Adrenal gland (tissue), 12 donors: ENCODE data around the gene NFIC. TPM values are rescaled to one million over a fixed set of nuclear protein-coding genes. Genes with fewer than 3 reads are reported as not detected.
"Not testable (repeated sequence)": the region's sequence is repeated elsewhere in the genome, so short reads cannot be mapped to it uniquely, and the experiment has no call there.

Source experiments
- DNase-seq, 7 donors: peaks; one replicate each; pipeline ENCODE4 v3.0.0-alpha.2; 2019 to 2020
- H3K27ac ChIP-seq, 5 donors: fragments of 200-600 bp; sonication (generic) in 4 of 5; 1 replicate in 3 of 5; 2 replicates in 2 of 5; pipeline versions ENCODE4 v1.5.1 to v1.8.0; 2016 to 2020; ENCODE audit warnings: mild to moderate bottlenecking in 1 of 5
- H3K27me3 ChIP-seq: fragments of 200-600 bp; 2 replicates; pipeline ENCODE4 v1.8.0; 2021
- H3K36me3 ChIP-seq, 2 donors: fragments of 200-600 bp; replicated peaks in 1 of 2; 1 replicate in 1 of 2; 2 replicates in 1 of 2; pipeline versions ENCODE4 v1.5.1 to v1.8.0; 2018 to 2022
- H3K4me1 ChIP-seq, 2 donors: fragments of 200-600 bp; replicated peaks in 1 of 2; 1 replicate in 1 of 2; 2 replicates in 1 of 2; pipeline versions ENCODE4 v1.5.1 to v1.8.0; 2018 to 2021
- H3K4me3 ChIP-seq, 4 donors: fragments of 200-600 bp; sonication (generic) in 3 of 4; one replicate each; pipeline ENCODE4 v1.5.1; 2016 to 2018
- H3K9me3 ChIP-seq, 3 donors: fragments of 200-600 bp; sonication (generic) in 1 of 3; replicated peaks in 1 of 3; 1 replicate in 2 of 3; 2 replicates in 1 of 3; pipeline versions ENCODE4 v1.5.1 to v1.8.0; 2016 to 2021
- POLR2A ChIP-seq, 2 donors: fragments of 450-650 bp; IDR thresholded peaks; one replicate each; pipeline ENCODE4 v1.6.1; 2017; ENCODE audit warnings: antibody characterized with exemption in 2 of 2, mild to moderate bottlenecking in 2 of 2, moderate library complexity in 1 of 2
- WGBS, 4 donors: extraction: QIAGEN DNeasy Blood & Tissue Kit in 2 of 4; methylation state at CpG; one replicate each; pipeline versions ENCODE4 v1.1.5 to v1.1.7; 2013 to 2017; 5-methylcytosine and 5-hydroxymethylcytosine counted together
- intact Hi-C, 2 donors: fragments of 100-400 bp; cut with DNase I; formaldehyde crosslinking; loops; one replicate each; pipeline versions ENCODE4 v1.14.1 to v1.15.0; 2022 to 2023
- polyA plus RNA-seq, 3 donors: library from polyadenylated mRNA; stranded (reverse); fragments of 200-250 nt in 2 of 3; fragments of 350-450 nt in 1 of 3; fragmentation: Illumina TruSeq in 1 of 3; extraction: RNeasy Lipid Tissue Mini Kit (QIAGEN cat#74804) in 1 of 3; gene quantifications; one replicate each; pipeline ENCODE4 v1.2.3, GENCODE V29; 2013 to 2014
- total RNA-seq, 9 donors: library from RNA; depleted of rRNA in 4 of 9; stranded (reverse); fragments of >200 nt in 4 of 9; fragments of 120-200 nt in 1 of 9; fragmentation: NEBNext Ultra II Directional in 1 of 9; extraction: Animal tissue kit (Norgen Biotek cat#: 25700) in 1 of 9; gene quantifications; one replicate each; pipeline versions ENCODE4 v1.1.0 to v1.2.4, GENCODE V29; 2013 to 2023
- TF ChIP-seq, protein P1 (sequence below), 6 experiments: fragments of 450-650 bp in 4 of 6; fragments of 200-600 bp in 2 of 6; sonication (generic) in 1 of 6; IDR thresholded peaks; 1 replicate in 5 of 6; 2 replicates in 1 of 6; pipeline versions ENCODE4 v1.5.1 to v1.8.0; 2016 to 2021; ENCODE audit warnings: antibody characterized with exemption in 6 of 6, mild to moderate bottlenecking in 2 of 6, moderate library complexity in 1 of 6
- donor health status: healthy with polysubstance abuse.
- donor health status: Bipolar disorder and iron deficiency.
- donor health status: DM: yes; HTN: yes; CAD: no.
- donor health status: DM: no; HTN: no; CAD: no.
- donor health status: DM: no; HTN: no; CAD: no.
- donor health status: DM: yes; HTN: yes; CAD: no.

Gene NFIC
- total and polyA plus RNA-seq, 12 donors = 3.5 to 329 (median 171) TPM

DNA sequence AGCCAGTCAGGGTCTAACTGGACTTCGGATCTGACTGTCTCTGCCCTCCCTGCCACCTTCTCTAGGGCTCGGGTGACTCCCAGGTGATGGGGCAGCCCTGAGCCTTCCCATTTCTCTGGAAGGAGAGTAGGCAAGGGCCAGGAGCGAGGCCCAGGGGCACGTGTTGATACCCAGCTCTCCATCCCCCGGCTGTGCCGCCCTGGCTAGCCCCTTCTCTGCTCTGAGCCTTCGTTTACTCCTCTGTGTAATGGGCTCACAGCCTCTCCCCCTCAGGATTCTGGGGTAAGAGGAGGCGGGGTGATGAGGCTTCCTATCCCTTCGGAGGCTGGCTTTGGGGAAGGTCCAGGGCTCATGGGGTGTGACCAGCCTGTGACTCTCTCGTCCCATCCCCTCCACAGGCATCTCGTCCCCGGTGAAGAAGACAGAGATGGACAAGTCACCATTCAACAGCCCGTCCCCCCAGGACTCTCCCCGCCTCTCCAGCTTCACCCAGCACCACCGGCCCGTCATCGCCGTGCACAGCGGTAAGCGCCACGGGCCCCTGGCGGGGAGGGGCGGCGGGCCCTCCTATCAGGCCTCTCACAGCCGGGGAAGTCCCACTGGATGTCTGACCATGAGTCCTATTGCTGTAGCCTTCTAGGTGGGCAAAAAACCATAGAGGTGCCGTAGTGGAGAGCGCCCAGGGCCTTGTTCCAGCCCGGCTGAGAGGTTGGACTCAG is 82.4 kb downstream of the NFIC start:
- H3K4me3 ChIP-seq = no peak overlapping the region
- 86 to 93% (median 92%) methylated on average over 13 to 28 of the region's 28 CpGs for WGBS, 4 donors
- intact Hi-C loops = no loop called here
- no peaks in the 10 kb centered on the region for H3K9me3 ChIP-seq
- no peaks in the 10 kb centered on the region for H3K27me3 ChIP-seq
- peak overlapping the region in 3 of 5 donors; percentile 7 to 96 (median 25) for H3K27ac ChIP-seq
- DNase-seq = peak in 1 of 7 donors; percentile 26
- H3K36me3 ChIP-seq = peaks cover 0 to 89% of the 10 kb centered on the region in 2 donors
- peaks cover 10 to 27% of the 10 kb centered on the region in 2 donors for H3K4me1 ChIP-seq
- no peak for TF ChIP-seq POLR2A (IDR thresholded peaks at IDR 0.05)
- TF ChIP-seq, protein P1, sequence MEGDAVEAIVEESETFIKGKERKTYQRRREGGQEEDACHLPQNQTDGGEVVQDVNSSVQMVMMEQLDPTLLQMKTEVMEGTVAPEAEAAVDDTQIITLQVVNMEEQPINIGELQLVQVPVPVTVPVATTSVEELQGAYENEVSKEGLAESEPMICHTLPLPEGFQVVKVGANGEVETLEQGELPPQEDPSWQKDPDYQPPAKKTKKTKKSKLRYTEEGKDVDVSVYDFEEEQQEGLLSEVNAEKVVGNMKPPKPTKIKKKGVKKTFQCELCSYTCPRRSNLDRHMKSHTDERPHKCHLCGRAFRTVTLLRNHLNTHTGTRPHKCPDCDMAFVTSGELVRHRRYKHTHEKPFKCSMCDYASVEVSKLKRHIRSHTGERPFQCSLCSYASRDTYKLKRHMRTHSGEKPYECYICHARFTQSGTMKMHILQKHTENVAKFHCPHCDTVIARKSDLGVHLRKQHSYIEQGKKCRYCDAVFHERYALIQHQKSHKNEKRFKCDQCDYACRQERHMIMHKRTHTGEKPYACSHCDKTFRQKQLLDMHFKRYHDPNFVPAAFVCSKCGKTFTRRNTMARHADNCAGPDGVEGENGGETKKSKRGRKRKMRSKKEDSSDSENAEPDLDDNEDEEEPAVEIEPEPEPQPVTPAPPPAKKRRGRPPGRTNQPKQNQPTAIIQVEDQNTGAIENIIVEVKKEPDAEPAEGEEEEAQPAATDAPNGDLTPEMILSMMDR (IDR thresholded peaks at IDR 0.05) = no peak

DNA sequence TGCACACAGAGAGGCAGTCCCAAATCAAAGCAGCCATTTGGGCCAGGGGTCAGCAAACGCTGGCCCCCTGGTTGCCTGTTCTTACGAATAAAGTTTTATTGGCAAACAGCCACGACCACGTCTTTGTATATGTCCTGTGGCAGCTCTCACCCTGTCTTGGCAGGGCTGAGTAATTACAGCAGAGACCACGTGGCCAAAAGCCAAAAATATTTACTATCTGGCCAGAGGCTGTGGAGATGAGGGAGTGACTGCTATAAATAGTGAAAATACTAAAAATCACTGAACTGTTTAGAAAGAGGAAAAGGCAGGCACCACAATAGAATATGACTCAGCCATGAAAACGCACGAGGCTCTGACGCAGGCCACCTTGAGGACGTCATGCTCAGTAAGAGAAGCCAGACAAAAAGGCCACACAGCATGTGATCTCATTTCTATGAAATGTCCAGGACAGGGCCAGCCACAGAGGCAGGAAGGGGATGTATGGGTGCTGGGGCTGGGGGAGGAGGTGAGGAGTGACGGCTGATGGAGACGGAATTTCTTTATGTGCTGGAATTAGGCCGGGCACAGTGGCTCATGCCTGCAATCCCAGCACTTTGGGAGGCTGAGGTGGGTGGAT is 84.5 kb downstream of the NFIC start:
- no peaks in the 10 kb centered on the region for H3K27me3 ChIP-seq
- peaks cover 0 to 95% of the 10 kb centered on the region in 2 donors for H3K36me3 ChIP-seq
- intact Hi-C loops = no loop called here
- peaks cover 7 to 9% of the 10 kb centered on the region in 2 donors for H3K4me1 ChIP-seq
- H3K9me3 ChIP-seq = no peaks in the 10 kb centered on the region
- H3K4me3 ChIP-seq = no peak overlapping the region
- peak overlapping the region; percentile 85 to 98 (median 94) for H3K27ac ChIP-seq
- 8 to 24% (median 14%) methylated on average over 11 to 12 of the region's 12 CpGs for WGBS, 4 donors
- DNase-seq = peak; percentile 86 to 96 (median 94)
- TF ChIP-seq, protein P1 (IDR thresholded peaks at IDR 0.05) = no peak
- peak in 1 of 2 donors; percentile 61 for TF ChIP-seq POLR2A (IDR thresholded peaks at IDR 0.05)

DNA sequence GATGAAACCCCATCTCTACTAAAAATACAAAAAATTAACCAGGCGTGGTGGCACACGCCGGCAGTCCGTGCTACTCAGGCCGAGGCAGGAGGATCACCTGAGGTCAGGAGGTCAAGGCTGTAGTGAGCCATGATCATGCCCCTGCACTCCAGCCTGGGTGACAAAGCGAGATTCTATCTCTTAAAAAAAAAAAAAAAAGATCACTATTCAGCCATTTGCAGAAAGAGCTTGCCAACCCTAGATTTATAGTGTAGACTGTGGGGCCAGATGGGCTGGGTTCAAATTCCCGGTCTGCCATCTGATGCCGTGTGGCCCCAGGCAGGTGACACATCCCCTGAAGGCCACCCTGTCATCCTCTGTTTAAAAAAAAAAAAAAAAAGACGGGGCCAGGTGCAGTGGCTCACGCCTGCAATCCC is 85.1 kb downstream of the NFIC start:
- no peak for TF ChIP-seq POLR2A (IDR thresholded peaks at IDR 0.05)
- TF ChIP-seq, protein P1 (IDR thresholded peaks at IDR 0.05) = no peak
- 35 to 56% (median 45%) methylated on average over 10 of the region's 10 CpGs for WGBS, 4 donors
- intact Hi-C loops = no loop called here

DNA sequence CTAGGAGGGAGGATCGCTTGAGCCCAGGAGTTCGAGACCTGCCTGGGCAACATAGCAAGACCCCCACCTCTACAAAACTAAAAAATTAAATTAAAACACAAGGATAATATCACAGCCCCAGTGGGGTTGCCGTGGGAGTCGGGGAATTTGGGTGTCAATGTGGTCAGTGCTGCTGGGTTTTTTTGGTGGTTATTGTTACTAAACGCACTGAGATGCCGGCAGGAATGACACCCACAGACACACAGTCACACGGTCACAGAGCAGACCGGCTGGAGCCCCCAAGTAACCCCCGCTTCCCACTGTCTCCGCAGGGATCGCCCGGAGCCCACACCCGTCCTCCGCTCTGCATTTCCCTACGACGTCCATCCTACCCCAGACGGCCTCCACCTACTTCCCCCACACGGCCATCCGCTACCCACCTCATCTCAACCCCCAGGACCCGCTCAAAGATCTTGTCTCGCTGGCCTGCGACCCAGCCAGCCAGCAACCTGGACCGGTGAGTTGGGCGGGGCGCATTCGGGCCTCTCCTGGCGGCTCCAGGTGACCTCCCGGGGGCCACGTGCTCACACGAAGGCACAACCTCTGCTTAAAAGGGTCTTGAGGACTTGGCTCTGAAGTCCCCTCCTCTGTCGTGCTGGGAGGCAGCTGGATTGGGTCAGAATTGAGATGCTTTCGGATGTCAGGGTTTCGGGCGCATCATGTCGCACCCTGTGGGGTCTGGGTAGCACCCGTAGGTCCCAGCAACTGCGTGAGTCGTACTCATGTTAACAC is 86.0 kb downstream of the NFIC start:
- no peaks in the 10 kb centered on the region for H3K9me3 ChIP-seq
- H3K36me3 ChIP-seq = peaks cover 0 to 95% of the 10 kb centered on the region in 2 donors
- no peak for DNase-seq
- no peaks in the 10 kb centered on the region for H3K27me3 ChIP-seq
- intact Hi-C loops = no loop called here
- peaks cover 9 to 17% of the 10 kb centered on the region in 2 donors for H3K4me1 ChIP-seq
- H3K4me3 ChIP-seq = no peak overlapping the region
- TF ChIP-seq POLR2A (IDR thresholded peaks at IDR 0.05) = no peak
- TF ChIP-seq, protein P1 (IDR thresholded peaks at IDR 0.05) = no peak
- 81 to 90% (median 87%) methylated on average over 31 to 38 of the region's 38 CpGs for WGBS, 4 donors
- peak overlapping the region; percentile 85 to 98 (median 94) for H3K27ac ChIP-seq

More for the DNA sequence above, 85.1 kb downstream of the NFIC start:
- Histone ChIP-seq H3K36me3 (peaks cover 0 to 95% of the 10 kb centered on the region in 2 donors), H3K27ac (peak overlapping the region; percentile 85 to 98 (median 94)), H3K27me3 (no peaks in the 10 kb centered on the region), H3K9me3 (no peaks in the 10 kb centered on the region), H3K4me1 (peaks cover 7 to 9% of the 10 kb centered on the region in 2 donors), H3K4me3 (no peak overlapping the region)
- peak in 6 of 7 donors; percentile 64 to 77 (median 74) for DNase-seq

DNA sequence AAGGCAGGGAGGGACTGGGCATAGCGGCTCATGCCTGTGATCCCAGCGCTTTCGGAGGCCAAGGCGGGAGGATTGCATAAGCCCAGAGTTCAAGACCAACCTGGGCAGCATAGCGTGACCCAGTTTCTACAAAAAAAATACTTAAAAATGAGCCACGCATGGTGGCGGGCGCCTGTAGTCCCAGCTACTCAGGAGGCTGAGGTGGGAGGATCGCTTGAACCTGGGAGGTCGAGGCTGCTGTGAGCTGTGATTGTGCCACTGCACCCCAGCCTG is 86.5 kb downstream of the NFIC start:
- Histone ChIP-seq H3K4me1 (peaks cover 14 to 22% of the 10 kb centered on the region in 2 donors), H3K27ac (peak overlapping the region in 3 of 5 donors; percentile 88 to 98 (median 96)), H3K36me3 (peaks cover 0 to 91% of the 10 kb centered on the region in 2 donors)
- H3K9me3 ChIP-seq, H3K4me3 ChIP-seq, H3K27me3 ChIP-seq, intact Hi-C loops: not testable (repeated sequence)
- DNase-seq = peak in 1 of 7 donors; percentile 38
- 85 to 91% (median 88%) methylated on average over 8 to 10 of the region's 10 CpGs for WGBS, 4 donors
